HL-60 (cell line): ENCODE measurements around the gene NDUFAF8.

Experiments
- CTCF ChIP-seq: IDR thresholded peaks from one replicate; pipeline ENCODE4 v1.5.1; 2011; ENCODE audit warnings: low read length, control low read depth, inconsistent platforms; ENCODE audit not compliant: insufficient read depth
- GABPA ChIP-seq: IDR thresholded peaks from 2 replicates; pipeline ENCODE4 v1.6.1; 2012; ENCODE audit warnings: low read depth
- POLR2AphosphoS5 ChIP-seq: IDR thresholded peaks from 2 replicates; pipeline ENCODE4 v1.6.1; 2012; ENCODE audit warnings: low read depth
- REST ChIP-seq: IDR thresholded peaks from 2 replicates; pipeline ENCODE4 v1.6.1; 2012; ENCODE audit warnings: low read depth; ENCODE audit not compliant: insufficient replicate concordance
- SPI1 ChIP-seq: IDR thresholded peaks from 2 replicates; pipeline ENCODE4 v1.6.1; 2012; ENCODE audit warnings: low read depth, mild to moderate bottlenecking, borderline replicate concordance

- TF ChIP-seq CTCF (no peak), POLR2AphosphoS5 (no peak), SPI1 (no peak), REST (no peak), GABPA (no peak)
Measured at GRCh38 chr17:81267390-81268067, 28.4 kb downstream of the NDUFAF8 start.
